Stimulated activated CD4-positive, alpha-beta T cell treated with anti-CD3 and anti-CD28 coated beads, Interleukin-1b, Interleukin-23, amount 100 ng/mL, for 4 hours (primary cell): Measurements from ENCODE around the gene ATM.
"Not testable (repeated sequence)": the region's sequence is repeated elsewhere in the genome, so short reads cannot be mapped to it uniquely, and the experiment has no call there.

Experiments
- DNase-seq, 2 donors: peaks; one replicate each; pipeline ENCODE4 v3.0.0-alpha.2; 2020; ENCODE audit warnings: low read depth in 2 of 2

Gene ATM

DNA sequence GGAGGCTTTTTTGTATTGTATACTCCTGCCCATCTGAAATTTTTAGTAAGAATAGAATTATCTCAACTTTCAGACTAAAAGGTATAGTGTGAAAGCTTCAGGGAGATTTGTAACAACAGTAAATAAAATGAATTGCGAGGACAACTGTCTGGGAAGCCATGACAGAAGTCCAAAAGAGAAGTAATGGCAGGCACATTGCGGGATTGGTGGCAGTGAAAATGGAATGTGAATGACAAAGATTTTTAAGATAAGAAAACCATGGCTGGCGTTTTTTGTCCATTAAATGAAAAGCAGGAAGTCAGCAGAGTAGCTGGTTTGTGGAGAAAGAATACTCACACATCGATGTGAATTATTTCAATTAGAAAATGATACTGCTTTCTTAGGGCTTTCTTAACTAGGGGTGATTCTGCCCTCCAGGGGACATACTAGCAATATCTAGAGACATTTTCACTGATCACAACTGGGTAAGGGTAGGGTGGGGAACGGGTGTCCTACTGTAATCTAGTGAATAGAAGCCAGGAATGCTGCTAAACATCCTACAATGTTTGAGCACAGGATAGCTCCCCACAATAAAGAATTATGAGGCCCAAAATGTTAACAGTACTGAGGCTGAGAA, 2.0 kb upstream of the ATM start:
- DNase-seq = no peak

DNA sequence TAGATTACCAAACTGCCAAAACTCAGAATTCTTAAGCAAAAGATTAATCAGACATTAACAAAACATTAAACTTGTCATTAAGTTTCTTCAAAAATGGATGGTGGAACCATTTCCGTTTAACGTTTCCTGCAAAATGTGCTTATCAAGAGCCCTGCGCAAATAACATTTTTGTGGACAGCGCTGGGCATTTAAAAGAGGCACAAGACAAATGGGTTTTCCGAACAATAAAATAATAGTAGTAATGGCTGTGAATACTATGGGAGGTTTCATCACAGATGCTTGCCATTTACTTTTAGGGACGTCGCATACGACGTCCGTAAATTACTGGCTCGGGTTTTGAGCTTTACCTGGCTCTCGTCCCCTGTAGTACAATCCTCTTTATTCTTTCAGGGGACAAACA, 1.5 kb upstream of the ATM start:
- DNase-seq = no peak

DNA sequence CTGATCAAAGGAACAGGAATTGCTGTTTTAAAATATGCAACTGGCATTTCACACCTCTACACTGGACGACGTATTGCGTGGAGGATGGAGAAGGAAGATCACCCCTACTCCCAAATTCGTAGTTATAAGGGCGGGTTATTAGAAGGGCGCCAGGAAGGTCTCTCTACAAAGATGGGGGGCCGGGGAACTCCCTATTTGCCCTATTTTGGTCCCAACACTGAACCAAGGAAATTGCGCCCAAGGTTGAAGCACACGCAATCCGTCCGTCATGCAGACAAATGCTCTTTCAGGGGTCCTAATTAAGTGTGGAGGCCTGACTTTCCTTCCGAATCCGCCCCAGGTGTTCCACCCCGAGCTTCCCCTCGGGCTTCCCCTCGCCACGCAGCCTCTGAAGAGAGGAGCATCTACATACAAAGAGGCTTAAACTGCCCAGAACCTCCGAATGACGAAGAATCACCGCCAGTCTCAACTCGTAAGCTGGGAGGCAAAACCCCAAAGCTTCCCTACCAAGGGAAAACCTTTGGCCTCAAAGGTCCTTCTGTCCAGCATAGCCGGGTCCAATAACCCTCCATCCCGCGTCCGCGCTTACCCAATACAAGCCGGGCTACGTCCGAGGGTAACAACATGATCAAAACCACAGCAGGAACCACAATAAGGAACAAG, 825 bp upstream of the ATM start:
- no peak for DNase-seq

DNA sequence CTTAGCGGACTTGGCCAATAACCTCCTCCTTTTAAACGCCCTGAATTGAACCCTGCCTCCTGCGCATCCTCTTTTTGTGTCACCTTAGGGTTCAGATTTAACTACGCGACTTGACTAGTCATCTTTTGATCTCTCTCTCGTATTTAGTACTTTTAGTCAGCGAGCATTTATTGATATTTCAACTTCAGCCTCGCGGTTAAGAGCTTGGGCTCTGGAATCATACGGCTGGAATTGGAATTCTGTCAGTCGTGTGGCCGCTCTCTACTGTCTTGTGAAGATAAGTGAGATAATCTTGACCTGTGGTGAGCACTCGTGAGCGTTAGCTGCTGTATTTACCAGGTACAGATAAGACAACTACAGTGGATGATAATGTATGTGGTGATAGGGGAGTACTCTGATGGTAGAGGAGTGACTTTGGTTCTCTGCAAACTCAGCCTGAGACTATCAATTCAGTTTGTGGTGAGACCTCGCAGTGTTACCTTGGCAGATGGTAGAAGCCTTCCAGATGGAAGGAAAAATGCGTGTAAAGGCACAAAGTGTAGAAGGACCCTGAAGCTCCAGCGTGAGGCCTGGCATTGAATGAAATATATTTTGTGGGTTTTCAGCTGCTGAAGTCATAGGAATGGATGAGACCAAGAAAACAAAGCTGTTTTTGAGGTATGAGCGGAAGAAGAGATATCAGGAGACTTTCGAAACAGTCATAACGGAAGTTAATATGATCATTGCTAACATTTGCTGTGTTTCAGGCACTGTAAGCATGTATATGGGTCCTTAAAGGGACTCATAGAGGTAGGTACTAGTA, 682 bp downstream of the ATM start:
- no peak for DNase-seq

DNA sequence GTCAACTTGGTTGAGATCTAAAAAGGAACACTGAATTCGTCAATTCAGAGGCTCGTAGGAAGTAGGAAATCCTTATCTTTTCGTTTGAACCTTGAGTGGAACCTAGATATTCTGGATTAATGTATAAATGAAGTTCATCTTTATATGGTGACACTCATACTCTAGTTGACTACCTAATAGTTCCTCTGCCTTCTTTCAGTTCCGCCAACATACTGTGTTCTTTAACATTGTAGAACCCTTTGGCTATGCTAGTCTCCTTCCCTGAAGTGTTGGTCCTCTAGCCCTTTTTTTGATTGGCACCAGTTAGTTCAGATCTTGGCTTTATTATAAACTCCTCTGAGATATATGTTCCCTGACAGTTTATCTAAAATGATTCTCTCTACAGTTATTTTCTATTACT, 1.5 kb downstream of the ATM start:
- DNase-seq = no peak

DNA sequence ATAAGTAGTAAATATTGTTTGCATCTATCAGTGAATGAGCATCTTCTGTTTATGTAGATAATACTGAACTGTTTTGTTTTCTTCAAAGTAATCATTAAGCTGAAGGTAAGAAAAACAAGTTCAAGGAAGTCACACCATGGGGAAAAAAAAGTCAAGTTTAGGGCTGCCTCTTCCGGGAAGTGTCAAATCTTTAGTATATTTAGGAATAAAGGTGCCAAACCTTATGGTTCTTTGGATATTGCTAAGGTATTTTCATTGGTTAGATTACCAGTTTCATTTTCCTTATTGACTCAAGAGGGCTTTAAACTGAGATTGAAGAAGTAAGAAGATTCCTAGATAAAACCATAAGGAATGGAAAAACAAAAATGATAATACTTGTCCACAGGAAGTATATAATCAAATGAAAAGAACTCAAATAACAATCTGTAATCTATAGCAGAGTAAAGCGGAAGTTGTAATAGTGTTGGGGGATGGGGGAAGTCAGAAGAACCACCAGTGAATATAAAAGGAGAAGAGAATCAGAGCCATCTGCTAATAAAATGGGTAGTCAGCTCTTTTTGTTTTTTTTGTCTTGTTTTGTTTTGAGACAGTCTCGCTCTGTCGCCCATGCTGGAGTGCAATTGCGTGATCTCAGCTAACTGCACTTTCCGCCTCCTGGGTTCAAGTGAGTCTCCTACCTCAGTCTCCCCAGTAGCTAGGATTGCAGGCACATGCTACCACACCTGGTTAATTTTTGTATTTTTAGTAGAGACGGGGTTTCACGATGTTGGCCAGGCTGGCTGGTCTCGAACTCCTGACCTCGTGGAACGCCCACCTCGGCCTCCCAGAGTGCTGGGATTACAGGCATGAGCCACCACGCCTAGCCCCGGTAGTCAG, 2.3 kb downstream of the ATM start:
- DNase-seq = no peak

DNA sequence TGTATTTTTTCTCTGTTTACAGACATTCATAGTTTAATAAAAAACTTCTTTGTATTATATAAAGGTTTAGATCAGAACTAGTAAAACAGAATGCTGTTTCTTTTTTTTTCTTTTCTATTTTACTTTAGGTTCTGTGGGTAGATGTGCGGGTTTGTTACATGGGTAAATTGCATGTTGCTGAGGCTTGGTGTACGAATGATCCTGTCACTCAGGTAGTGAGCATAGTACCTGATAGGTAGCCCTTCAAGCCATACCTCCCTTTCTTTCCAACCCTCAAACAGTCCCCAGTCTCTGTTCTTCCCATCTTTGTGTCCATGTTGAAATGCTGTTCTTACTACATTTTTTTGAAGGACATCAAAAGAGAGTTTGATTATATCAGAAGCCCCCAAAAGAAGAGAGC, 3.2 kb downstream of the ATM start:
- DNase-seq = no peak

DNA sequence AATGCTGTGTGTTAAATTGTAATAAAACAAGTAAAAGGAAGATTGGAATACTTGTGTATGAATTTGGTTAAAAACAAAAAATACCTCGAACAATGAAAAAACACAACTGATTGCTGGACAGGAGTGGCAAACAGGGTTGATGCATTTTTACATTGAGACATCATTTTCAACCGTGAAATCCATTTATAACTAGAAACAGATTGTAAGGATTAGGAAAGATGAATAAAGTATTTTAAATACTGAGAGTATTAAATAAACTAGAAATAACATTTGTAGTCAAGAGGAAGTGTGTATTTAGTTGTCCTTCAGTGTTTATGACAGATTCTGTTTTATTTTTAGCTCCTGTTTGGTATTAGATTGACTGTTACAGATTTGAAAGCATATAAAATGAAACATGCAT, 5.4 kb downstream of the ATM start:
- no peak for DNase-seq

DNA sequence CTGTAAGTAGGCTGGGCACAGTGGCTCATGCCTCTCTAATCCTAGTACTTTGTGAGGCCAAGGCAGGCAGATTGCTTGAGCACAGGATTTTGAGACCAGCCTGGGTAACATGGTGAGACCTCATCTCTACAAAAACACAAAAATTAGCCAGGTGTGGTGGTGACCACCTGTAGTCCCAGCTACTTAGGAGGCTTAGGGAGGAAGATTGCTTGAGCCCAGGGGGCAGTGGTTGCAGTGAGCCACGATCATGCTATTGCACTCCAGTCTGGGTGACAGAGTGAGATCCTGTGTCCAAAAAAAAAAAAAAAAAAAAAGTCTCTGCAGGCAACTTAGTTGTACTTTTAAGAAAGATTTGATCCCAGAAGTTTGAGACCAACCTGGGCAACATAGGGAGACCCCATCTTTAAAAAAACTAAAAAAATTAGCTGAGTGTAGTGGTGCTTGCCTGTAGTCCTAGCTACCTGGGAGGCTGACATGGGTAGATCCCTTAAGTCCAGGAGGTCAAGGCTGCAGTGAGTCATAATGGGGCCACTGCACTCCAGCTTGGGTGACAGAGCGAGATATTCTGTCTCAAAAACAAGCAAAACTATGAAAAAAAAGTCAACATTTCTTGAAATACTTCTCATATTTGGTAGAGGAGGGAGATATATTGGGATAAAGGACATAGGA, 10.5 kb downstream of the ATM start:
- DNase-seq = no peak

DNA sequence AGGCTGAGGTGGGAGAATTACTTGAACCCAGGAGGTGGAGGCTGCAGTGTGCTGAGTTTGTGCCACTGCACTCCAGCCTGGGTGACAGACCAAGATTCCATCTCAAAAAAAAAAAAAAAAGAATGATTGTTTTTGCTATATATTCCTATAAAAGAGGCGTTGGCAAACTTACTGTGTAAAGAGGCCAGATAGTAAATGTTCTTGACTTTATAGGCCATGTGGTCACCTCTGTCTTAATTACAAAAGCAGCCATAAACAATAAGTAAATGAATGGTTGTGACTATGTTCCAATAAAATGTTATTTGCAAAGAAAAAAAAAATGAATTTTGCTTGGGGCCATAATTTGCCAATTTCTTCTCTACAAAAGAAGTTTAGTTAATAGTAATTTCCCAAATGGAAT, 12.3 kb downstream of the ATM start:
- DNase-seq = no peak

DNA sequence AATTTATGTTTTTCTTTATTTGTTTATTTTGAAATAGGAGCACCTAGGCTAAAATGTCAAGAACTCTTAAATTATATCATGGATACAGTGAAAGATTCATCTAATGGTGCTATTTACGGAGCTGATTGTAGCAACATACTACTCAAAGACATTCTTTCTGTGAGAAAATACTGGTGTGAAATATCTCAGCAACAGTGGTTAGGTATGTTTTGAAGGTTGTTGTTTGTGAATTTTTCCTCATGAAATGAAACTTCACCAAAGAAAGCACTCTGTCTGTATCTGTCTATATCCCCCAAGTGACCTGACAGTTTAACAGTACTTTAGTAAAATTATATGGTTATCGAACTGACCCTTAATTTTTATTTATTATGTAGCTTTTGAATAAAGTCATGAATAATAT, 12.8 kb downstream of the ATM start:
- DNase-seq = no peak

DNA sequence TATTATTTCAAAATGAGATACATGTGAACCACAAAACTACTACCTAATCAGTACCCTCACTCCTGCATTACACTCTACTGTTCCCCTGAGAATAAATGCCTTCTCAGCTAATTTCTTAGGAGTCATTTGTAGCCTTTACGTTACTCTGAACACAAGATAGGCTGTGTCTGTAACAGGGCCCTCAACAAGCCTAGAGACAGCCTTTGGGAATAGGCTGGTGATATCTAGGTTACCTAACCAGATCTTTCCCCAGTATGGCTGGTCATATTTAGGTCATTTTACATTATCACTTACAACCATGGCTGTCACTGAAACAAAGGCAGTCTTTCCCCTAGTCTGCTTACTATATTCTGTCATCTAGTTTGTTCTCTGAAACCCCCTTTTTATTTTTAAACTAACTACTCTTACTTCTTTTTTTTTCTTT, 14.2 kb downstream of the ATM start:
- DNase-seq = no peak

DNA sequence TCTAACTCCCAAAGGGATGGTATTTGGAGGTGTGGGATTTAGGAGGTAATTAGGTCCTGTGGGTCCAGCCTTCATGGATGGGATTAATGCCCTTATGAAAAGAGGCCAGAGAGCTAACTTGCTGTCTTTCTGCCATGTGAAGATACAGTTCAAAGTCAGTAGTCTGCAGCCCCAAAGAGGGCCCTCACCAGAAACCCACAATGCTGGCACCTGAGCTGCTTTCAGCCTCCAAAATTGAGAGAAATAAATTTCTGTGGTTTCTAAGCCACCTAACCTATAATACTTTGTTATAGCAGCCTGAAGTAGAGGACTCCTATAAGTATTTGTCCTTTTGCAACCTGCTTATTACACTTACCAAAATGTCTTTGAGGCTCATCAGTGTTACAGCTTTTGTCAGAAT, 16.2 kb downstream of the ATM start:
- DNase-seq = no peak

DNA sequence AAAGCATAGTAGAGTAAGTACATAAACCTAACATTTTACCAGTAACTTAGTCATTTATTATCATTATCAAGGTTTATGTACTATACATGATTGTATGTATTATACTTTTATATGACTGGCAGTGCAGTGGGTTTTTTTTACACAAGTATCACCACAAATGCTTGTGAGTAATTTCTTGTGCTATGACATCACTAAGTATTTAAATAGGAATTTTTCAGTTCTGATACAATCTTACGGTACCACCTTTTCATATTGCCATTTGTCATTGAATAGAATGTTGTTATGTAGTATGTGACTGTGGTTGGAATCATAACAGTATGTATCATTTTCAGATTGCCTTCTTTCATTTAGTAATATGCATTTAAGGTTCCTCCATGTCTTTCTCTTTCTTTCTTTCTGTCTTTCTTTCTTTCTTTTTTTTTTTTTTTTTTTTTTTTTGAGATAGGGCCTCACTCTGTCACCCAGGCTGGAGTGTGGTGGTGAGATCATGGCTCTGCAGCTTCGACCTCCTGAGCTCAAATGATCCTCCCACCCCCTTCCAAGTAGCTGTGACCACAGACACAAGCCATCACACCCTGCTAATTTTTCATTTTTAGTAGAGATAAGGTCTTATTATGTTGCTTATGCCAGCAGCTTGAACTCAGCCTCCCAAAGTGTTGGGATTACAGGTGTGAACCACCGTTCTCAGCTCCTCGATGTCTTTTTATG, 18.6 kb downstream of the ATM start:
- no peak for DNase-seq

DNA sequence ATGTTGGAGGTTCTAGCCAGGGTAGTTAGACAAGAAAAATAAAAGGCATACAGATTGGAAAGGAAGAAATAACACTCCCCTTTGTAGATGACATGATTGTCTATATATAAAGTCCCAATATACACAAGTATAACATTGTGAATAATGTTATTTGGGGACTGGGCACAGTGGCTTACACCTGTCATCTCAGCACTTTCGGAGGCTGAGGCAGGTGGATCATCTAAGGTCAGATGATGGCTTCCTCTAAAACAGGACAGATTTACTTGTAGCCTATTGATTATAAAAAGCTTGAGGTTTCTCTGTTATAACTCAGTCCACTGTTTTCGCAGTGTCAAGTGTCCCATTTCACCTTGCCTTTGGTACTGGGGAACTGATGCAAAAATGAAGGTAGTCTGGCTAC, 19.6 kb downstream of the ATM start:
- DNase-seq = no peak

DNA sequence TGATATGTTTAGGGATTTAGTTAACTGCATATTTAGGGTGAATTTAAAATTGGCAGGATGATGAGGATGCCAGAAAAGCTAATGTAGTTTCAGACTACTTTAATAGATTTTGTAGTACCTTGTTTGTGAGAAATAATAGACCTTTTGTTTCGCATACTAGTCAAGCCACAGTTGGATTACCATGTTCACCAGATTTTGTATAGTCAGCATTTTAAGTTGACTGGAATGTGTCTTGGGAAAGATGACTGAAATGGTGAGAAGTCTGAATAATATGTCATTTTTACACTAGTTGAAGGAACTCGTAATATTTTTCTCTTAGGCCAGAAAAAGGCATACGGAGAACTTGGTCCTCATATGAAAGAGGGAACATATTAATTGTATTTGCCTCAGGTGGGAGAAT, 23.4 kb downstream of the ATM start:
- DNase-seq = no peak

DNA sequence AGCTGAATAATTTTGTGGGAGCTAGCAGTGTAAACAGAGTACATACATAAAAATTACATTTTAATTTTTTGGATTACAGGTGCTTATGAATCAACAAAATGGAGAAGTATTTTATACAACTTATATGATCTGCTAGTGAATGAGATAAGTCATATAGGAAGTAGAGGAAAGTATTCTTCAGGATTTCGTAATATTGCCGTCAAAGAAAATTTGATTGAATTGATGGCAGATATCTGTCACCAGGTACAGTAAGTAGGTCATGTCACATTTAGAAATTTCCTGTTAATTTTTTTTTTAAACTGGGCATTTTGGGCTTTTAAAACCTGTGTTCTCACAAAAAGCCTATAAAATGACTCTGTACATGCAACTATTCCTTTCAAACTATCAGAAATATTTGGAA, 24.0 kb downstream of the ATM start:
- no peak for DNase-seq

DNA sequence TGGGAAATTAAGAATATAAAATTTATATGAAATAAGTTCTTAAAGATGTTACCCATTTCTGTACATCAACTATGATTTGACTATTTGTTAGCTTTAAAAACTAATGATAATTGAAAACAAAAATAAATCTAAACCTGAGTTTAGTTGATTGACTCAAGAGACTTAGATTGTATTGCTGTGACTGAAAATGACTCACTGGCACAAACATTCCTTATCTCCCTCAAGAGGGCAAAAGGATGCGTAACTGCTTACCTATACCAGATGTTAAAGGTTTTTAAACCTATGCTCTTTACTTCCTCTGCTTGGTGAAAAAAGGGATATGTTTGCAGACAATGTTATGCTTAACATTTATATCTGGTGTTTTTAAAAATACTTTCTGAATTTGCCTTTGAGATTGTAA, 30.3 kb downstream of the ATM start:
- DNase-seq = no peak

DNA sequence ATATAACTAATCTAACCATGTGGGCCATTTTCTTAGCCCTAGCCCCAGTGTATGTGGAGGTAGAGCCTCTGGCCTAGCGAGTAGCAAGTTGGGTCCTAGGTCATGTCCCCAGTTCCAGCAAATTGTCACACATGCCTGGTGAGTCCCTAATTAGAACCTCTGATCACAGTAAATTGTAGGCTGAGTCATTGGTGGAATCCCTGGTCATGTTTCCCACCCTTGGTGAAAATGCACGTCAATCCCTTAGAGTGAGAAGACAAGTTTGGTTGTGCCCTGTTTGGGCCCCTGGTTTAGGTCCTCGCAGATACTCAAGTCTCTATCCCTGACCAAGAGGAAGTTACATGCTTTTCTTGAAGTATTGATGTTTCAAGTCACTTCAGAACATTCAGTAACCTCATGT, 46.7 kb downstream of the ATM start:
- no peak for DNase-seq

DNA sequence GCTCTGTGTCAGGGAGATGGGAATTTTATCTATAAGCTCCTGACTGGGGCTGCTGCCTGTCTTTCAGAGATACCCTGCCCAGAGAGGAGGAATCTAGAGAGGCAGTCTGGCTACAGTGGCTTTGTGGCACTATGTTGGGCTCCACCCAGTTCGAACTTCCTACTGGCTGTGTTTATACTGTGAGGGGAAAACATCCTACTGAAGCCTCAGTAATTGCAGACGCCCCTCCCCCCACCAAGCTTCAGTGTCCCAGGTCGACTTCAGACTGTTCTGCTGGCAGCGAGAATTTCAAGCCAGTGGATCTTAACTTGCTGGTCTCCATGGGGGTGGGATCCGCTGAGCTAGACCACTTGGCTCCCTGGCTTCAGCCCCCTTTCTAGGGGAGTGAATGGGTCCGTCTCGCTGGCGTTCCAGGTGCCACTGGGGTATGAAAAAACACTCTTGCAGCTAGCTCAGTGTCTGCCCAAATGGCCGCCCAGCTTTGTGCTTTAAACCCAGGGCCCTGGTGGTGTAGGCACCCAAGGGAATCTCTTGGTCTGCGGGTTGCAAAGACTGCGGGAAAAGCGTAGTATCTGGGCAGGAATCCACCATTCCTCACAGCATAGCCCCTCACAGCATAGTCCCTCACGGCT, 54.2 kb downstream of the ATM start:
- DNase-seq = not testable (repeated sequence)

DNA sequence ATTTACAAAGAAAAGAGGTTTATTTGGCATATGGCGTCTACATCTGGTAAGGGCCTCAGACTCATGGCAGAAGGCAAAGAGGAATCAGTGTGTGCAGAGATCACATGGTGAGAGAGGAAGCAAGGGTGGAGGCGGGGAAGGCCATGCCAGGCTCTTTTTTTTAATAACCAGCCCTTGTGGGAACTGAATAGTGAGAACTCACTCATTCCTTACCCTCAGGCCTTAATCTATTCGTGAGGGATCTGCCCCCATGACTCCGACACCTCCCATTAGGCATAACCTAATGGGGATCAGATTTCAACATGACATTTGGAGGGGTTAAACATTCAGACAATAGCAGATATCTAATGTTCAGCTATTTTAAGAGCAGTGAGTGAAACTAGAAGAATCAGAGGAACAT, 55.7 kb downstream of the ATM start:
- DNase-seq = no peak
